NCI-H2227 (cell line): ENCODE measurements around the gene TSGA10IP.
A peak's percentile ranks its signal among the peaks of the same experiment; 100 is the strongest.

Experiments used
- DNase-seq: peaks from one replicate; lab custom pipeline; 2025; ENCODE audit not compliant: unreplicated experiment; lab: John Stamatoyannopoulos, UW

Gene TSGA10IP

GRCh38 chr11:65945430-65945911 is at the start of gene TSGA10IP:
TSS of gene TSGA10IP (plus strand) at chr11:65945480. CDS start at chr11:65945676, 196 bp downstream.
- DNase-seq: no peak

DNA sequence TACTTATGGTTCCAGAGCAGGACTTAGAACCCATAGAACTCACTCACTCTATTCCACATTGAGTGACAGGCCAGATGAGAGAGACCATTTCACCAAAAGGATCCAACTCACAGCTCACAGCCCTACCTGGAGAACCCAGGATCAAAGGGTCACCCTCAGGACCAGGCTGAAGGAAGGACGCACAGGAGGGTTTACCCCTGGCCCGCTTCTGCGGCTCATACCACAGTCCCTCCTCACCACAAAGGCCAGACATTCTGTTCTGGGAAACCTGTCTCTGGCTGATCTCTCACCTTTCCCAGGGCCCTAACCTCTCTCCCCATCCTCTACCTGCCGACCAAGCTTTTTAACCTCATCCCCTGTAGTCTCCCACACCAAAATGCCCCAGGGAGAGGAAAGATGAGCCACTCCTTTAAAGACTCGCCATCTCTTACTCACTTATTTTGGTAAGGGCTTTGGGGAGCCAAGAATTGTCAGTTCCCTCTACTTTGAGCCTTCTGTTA is 49.7 kb upstream of the TSGA10IP start:
- no peak for DNase-seq

GRCh38 chr11:65896034-65896999 is 49.0 kb upstream of the TSGA10IP start:
- no peak for DNase-seq

GRCh38 chr11:65897020-65897471 is 48.2 kb upstream of the TSGA10IP start:
- no peak for DNase-seq

GRCh38 chr11:65898656-65899355 is 46.5 kb upstream of the TSGA10IP start:
- no peak for DNase-seq

- DNase-seq: peak; percentile 22
Observed at GRCh38 chr11:65899356-65900124, 45.7 kb upstream of the TSGA10IP start.

- DNase-seq: peak; percentile 79
Observed at GRCh38 chr11:65900125-65900898, 45.0 kb upstream of the TSGA10IP start, which contains the start of gene FOSL1. TSS of gene FOSL1 (minus strand) at chr11:65900388. CDS start at chr11:65900339, 49 bp downstream.

GRCh38 chr11:65900899-65901180 is 44.4 kb upstream of the TSGA10IP start:
- no peak for DNase-seq

DNA sequence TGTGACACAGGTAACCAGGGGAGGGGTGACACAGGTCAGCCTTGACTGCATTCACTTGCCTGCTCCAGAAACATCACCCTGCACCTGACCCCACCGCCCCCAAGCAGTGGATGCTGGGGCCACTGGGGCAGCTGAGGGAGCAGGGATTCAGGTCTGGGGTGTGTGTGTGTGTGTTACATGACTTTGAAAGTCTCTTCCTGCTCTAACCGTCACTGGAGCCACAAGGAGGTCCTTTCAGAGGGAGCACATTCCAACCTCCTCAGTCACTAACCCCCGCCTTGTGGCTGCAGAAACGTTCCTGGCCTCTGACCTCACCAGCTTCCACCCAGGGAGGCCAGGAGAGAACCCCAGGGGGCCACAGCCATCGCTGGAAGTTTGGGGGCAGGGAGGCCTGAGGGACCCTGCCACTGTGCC is 42.2 kb upstream of the TSGA10IP start:
- no peak for DNase-seq

DNA sequence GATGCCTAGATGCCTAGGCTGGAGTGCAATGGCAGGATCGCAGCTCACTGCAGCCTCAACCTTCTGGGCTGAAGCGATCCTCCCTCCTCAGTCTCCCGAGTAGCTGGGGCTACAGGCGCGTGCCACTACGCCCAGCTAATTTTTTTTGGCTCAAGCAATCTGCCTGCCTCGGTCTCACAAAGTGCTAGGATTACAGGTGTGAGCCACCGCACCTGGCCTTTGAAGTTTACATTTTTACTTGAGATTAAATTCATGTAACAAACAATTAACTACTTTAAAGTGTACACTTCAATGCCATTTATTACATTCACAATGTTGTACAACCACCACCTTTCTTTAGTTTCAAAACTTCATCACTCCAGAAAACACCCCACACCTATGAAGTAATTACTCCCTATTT is 41.6 kb upstream of the TSGA10IP start:
- DNase-seq: no peak

DNA sequence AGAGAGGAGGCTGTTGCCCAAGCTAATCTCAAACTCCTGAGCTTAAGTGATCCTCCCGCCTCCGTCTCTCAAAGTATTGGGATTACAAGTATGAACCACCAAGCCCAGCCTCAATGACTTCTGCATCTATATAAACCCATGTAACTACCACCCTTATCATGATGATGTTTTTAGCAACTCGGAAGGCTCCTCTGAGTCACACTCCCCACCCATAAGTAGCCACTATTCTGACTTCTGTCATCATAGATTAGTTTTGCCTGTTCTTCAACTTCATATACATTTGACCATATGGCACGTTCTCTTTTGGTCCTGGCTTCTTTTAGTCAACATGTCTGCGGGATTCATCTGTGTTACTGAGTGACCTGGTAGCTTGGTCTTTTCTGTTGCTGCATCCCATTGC is 38.7 kb upstream of the TSGA10IP start:
- DNase-seq: no peak

DNA sequence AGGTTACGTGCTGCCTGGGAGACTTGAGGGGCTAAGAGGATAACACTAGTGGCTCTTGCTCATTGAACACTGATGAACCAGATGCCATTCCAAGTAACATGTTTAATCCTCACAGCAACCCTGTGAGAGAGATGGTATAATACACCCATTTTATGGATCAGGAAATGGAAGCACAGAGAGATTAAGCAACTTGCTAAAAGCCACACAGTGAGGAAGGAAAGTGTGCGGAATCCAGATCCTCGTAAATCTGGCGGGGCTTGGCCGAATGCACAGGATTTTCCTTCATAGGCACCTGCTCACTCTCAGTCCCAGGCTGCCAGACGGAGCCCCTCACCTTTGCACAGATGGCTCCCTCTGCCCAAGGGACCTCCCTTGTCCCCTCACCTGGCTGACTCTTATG is 37.4 kb upstream of the TSGA10IP start:
- DNase-seq: no peak

DNA sequence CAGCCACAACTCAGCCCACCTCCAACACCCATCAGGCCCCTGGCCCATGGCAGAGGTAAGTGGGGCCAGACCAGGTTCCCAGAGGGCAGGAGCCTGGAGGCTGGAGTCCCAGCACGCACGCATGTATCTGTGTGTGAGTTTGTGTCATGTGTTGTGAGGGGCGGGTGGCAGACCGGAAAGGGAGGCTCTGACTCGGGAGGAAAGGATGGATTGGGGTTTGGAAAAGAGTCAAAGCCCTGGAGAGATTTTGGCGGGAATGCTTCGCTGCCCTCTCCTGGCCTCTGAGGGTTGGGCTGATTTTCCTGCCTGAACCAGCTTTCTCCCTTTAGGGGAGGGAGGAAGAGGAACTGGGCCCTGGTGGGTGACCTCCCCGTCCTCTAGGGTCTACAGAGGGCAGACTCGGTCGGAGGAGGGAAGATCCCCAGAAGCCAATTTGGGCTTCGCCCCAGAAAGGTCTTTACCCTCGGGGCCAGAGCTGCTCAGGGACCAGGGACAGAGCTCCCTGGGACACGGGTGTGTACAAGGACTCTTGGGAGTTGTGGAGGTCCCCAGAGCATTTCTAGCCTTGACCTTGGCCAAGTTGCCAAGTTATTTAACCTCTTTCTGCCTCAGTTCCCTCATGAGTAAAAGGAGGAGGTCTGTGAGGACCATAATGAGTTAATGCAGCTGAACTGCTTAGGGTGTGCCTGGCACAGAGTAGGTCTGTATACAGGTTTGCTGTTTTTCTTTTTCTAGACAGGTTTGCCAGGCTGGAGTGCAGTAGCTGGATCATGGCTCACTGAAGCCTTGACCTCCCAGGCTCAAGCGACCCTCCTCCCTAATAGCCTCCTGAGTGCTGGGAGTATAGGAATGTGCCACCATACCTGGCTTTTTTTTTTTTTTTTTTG is 33.4 kb upstream of the TSGA10IP start:
- peak; percentile 65 for DNase-seq

- no peak for DNase-seq
Observed at GRCh38 chr11:65912845-65913244, 32.4 kb upstream of the TSGA10IP start.

- DNase-seq: no peak
Observed at GRCh38 chr11:65915101-65915820, 30.0 kb upstream of the TSGA10IP start.

- DNase-seq: no peak
Observed at GRCh38 chr11:65915821-65916251, 29.4 kb upstream of the TSGA10IP start.

DNA sequence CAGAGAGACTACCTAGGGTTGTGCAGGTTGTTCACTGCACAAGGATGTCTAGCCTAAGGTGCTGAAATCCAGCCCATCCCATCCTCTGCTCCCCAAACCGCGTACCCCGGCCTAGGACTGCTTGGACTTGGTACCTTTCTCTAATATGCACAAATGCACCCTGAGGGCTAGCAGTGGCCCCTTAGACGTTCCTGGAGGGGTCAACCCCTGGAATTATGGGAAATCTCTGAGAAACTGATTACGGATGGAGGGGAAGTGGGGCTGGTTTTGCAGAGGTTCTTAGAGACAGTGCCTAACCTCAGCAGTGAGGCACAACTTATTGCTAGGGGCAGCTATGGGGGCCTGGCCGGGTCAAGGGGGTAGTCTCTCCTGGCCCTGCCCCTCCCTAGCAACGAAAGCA is 28.9 kb upstream of the TSGA10IP start:
- no peak for DNase-seq

DNA sequence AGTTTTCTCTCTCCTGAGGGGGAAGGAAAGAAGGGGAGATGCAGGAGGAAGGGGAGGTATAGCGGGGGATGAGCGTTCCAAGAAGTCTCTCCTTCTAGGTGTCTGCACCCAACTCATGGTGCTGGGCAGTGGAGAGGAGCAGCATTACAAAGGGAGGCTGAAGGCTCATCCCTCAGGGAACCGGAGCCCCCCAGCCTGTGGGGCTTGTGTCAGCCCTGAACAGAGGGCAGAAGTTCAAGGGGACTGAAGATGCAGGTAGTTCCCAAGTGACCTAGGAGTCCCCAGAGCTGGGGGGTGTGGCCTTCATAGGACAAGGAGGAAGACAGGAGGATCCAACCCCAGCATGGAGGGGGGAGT is 28.2 kb upstream of the TSGA10IP start:
- DNase-seq: no peak
